Measurements from ENCODE around the gene CALCOCO1.

CALCOCO1 gene

DNA sequence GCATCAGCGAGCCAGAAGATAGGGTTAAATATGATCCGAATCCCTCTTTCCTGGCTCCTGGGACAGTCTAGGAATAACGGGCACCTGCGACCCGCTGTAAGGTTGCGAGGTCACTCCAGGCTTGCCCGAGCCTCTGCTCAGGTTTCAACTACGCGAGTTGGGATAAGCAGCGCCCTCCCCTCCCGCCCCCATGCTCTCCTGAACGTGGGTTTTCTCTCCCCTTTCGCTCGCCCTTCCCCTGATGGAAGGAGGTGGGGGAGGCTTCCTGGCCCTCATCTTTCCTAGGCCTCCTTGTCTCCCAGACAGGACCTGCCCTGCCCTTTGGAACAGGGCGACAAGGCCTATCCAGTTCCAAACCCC, 50.6 kb downstream of the CALCOCO1 start:
- DNase-seq (ENCODE audit: low spot score), result peak; percentile 45
- TF ChIP-seq, protein P1, sequence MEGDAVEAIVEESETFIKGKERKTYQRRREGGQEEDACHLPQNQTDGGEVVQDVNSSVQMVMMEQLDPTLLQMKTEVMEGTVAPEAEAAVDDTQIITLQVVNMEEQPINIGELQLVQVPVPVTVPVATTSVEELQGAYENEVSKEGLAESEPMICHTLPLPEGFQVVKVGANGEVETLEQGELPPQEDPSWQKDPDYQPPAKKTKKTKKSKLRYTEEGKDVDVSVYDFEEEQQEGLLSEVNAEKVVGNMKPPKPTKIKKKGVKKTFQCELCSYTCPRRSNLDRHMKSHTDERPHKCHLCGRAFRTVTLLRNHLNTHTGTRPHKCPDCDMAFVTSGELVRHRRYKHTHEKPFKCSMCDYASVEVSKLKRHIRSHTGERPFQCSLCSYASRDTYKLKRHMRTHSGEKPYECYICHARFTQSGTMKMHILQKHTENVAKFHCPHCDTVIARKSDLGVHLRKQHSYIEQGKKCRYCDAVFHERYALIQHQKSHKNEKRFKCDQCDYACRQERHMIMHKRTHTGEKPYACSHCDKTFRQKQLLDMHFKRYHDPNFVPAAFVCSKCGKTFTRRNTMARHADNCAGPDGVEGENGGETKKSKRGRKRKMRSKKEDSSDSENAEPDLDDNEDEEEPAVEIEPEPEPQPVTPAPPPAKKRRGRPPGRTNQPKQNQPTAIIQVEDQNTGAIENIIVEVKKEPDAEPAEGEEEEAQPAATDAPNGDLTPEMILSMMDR (IDR thresholded peaks at IDR 0.05; ENCODE audit: extremely low read depth, missing control alignments), result no peak

DNA sequence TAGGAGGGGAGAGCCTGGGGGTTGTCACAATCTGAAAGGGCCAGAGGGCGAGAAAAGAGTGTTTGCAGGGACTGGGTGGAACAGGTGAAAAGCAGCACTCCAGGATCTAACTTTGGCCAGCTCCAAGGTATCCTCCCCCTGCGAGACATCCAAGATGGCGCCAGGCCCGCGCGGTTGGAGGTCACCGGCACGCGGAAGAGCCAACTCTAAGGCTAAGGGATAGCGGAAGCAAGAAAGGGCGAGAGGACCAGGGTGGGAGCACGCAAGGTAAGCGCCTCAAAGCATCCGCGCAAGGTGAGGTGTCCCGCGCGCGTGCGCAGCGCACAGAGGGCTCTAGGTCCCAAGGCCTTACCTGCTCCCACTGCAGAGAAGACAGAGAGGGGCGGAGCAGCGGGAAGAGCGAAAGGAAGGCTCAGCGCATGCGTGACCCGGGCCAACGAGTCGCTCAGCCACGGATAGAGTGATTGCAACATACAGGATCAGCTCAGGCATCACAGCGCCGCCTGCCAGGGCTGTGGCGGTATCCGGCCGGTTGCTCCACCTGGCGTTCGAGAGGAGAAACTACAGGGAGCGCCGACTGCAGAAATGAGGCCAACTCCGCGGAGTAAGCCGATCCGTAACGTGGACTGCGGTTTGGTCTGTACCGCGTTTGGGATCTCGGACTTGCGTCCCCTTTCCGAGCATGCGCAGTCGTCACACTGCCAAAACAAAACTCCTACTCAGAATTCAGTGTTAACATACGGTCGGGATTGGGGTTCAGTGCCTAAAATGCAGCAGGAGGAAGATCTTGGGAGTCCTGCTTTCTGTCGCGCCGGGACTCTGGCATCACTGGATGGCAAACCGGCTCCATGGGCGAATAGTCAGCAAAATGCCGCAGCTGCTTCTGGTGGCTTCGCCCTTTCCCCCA, 51.3 kb downstream of the CALCOCO1 start, which contains the start of gene ATP5MC2:
Gene ATP5MC2, minus strand, starts transcription at position 383 of the 907 bp plus-strand sequence. CDS start 3,469 bp downstream, outside the sequence.
- peak; percentile 96 for DNase-seq (ENCODE audit: low spot score)
- TF ChIP-seq, protein P1 (IDR thresholded peaks at IDR 0.05; ENCODE audit: extremely low read depth, missing control alignments), result peak; percentile 100

DNA sequence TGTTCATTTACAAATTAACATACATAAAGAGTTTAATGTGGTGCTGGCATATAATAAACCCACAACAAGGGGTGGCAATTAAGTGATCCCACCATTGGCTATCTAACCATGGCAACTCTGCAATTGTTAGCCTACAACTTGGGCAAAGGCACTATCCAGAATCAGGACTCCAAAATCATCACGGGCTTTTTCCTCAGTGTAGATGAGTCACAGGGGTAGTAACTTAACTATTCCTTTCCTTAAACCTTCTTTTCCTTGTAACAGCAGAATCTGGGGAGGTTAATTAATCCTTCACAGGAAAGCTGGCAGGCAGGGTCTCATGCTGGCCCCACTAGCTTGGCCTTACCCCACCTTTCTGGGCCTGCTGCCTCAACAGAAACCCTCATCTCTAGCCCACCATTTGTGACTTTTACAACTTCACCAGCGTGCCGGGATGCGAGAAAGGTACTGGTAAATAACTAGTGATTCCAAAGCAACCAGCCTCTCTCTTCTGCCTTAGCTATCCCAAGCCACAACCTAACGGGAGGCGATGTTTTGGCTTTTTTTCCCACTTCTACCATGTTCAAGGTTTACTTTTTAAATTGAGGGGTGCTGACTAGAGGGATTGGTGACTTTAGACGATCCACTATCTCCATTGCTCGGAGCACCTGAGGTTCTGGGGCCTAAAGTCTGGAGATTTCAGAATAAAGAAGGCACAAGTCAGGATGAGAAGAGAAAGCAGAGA, 52.1 kb downstream of the CALCOCO1 start:
- no peak for DNase-seq (ENCODE audit: low spot score)

DNA sequence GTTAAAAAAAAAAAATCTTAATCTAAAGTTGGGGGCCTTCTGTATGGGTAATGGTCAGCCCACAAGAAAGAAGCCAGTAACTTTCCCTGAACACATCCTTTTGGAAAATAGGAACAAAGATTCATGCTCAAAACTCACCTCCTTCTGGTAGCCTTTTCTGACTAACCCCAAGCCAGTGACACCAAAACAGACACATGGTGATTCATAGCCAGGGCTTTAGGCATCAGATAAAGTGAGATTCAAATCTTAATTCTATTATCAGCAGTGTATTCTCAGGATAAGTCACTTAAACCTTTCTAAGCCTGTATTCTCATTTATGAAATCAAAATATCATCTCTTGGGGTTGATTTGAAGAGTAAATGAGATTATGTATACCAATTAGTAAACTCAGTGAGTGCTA, 56.3 kb downstream of the CALCOCO1 start:
- TF ChIP-seq, protein P1 (IDR thresholded peaks at IDR 0.05; ENCODE audit: extremely low read depth, missing control alignments), result no peak
- no peak for DNase-seq (ENCODE audit: low spot score)

More for the DNA sequence above, 52.1 kb downstream of the CALCOCO1 start:
- TF ChIP-seq, protein P1 (IDR thresholded peaks at IDR 0.05; ENCODE audit: extremely low read depth, missing control alignments), result no peak

DNA sequence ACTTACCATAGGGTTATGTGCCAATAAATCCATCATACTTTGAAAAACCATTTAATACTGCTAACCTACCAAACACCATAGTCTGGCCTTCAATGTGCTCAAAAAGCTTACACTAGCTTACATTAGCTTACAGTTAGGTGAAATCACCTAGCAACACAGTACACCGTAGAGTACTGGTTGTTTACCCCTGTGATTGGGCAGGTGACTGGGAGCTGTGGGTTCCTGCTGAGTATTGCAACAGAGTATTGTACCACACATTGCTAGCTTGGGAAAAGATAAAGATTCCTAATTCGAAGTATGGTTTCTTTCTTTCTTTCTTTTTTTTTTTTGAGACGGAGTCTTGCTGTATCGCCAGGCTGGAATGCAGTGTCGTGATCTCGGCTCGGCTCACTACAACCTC, 56.9 kb downstream of the CALCOCO1 start:
- TF ChIP-seq, protein P1 (IDR thresholded peaks at IDR 0.05; ENCODE audit: extremely low read depth, missing control alignments), result no peak
- DNase-seq (ENCODE audit: low spot score), result no peak

DNA sequence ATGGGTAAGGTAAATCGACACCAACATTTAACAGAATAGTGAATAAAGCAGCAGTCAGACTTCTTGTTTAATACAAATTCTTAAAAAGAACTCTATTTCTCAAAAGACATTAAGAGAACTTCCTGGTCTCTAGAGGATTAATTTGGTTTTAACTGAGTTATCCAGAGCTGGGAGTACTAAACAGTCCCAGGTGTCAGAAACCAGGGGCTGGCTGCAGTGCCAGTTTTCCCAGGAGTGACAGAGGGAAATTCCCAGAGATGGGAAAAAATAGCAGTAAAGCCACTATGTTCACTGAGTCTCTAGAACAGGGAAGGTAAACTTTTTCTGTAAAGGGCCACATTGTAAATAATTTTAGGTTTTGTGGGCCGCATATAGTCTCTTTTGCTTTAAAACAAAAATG, 60.2 kb downstream of the CALCOCO1 start:
- TF ChIP-seq, protein P1 (IDR thresholded peaks at IDR 0.05; ENCODE audit: extremely low read depth, missing control alignments), result no peak

DNA sequence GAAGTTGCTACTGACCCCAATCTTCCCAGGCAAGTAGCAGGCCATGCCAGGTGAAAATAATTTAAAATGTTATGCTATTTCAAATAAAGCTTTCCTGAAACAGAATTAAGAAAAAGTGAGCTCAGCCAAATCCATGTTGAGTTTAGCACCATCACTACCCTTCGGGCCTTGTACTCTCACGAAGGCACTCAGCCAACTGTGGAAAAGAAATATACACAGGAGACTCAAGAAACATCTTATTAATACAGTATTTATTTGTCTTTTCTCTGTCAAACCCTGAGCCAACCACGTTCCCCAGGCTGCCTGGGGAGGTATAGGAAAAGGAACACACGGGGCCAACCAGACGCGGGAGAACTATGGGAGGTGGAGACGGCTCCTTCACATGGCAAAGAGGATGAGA, 62.3 kb downstream of the CALCOCO1 start:
- TF ChIP-seq, protein P1 (IDR thresholded peaks at IDR 0.05; ENCODE audit: extremely low read depth, missing control alignments), result no peak

More for the DNA sequence above, 60.2 kb downstream of the CALCOCO1 start:
- DNase-seq (ENCODE audit: low spot score), result no peak

More for the DNA sequence above, 62.3 kb downstream of the CALCOCO1 start:
- no peak for DNase-seq (ENCODE audit: low spot score)
